ENCODE data around the gene FHIP1A.

FHIP1A gene

DNA sequence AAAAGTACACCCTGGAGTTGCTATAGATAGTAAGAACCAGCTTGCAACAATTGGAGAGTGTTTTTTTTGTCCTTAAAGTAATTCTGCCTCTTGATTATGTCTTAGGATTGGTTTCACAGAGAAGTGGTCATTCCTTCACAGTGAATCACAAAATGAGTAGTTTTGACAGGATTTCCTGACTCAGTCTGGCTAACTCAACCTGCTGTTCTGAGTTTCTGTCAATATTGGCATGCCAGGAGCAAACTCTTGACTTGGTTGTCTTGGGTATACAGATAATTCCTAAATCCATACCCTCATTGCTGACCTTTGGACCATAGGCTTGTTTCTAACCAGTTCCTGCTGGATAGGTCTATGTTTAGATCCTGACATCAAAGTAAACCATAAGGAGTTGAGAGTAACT is 9.4 kb downstream of the FHIP1A start:
- no peak for DNase-seq

GRCh38 chr4:151418856-151419255 is 9.9 kb downstream of the FHIP1A start:
- DNase-seq: no peak

- DNase-seq: no peak
Measured at GRCh38 chr4:151420250-151420807, 11.4 kb downstream of the FHIP1A start.

- no peak for DNase-seq
Measured at GRCh38 chr4:151422854-151423253, 13.9 kb downstream of the FHIP1A start.

DNA sequence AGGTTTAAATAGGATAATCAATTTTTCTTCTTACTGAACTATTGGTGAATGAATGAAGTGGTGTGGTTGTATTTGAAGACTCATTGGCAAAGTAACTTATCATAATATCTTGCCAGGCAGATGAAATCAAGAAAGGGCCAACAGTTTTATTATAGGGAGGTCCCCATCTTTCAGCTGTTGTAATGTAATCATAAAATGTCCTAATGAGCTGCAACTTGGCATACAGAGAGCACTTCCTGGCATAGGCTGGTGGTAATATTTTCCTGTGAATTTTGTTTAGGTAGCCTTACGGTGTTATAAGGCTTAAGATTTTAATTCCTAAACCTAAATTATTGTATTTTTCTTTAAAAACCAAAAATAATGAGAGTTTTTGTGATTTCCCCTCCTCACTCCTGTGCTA is 17.5 kb downstream of the FHIP1A start:
- DNase-seq: no peak

DNA sequence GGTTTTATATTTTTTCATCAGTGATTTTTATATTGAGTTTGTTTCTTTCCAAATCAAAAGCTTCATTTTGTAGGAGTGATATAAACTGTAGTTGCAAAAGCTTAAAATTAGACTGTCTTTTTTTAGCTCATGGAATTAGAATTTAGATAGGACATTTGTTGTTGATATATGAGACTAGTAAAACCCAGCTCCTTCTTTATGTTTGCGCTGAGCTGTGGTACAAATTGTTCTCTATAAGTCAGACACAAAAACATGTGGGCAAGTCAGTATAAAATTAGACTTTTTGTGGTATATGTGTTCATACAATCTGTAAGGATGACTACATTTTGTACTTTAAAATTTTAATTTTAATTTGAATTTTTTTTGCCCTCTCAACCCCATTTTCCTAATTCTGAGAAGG is 18.3 kb downstream of the FHIP1A start:
- no peak for DNase-seq

- DNase-seq: no peak
Measured at GRCh38 chr4:151428346-151428745, 19.4 kb downstream of the FHIP1A start.

- no peak for DNase-seq
Measured at GRCh38 chr4:151429957-151430570, 21.1 kb downstream of the FHIP1A start.

DNA sequence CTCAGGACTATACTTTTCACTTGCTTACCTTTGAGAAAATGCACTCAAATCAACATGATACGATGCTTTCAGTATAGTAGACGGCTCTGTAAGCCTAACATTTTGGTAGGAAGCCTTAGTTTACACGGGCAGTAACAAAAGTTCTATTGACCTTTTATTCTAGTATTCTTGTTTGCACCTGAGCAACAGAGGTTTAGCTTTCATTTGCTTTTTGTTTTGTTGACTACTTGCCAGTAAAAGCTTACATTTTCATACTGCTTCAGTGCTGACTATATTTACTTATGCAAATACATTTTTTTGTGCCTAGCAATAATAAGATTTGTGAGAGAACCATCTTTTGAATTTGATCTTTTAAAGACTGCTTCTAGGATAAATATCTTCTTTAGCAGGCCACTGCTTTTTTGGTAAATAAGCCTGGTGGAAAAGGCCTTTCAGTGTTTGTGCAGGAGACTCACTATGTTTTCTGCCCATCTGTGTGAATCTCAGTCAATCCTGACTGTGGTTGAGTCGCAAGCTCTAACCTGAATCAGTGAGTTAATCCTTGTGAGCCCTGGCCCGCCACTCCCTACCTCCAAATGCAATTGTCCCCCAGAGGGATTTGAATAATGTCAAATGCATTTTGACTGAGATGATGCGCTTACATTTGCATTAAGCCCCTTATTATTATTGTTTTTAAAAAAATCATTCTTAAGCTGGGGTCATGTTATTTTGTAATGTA is 21.9 kb downstream of the FHIP1A start:
- DNase-seq: no peak

DNA sequence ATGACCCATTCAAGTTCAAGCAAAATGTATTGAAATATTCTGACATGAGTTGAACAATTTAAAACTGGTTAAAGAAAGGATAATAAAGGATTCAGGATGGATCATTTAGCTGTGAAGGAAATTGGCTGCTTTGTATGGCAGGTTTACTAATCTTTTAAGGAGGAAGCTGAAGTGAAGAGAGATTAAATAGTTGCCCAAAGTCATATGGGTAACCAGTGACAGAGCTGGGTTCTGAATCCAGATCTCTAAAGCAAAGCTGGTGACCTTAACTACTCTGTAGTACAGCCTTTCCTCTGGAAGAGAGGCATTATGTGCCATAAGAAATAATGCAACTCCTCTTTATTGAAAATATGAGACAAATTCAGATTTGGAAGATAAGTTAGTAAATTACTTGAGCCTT is 22.8 kb downstream of the FHIP1A start:
- no peak for DNase-seq

GRCh38 chr4:151432654-151433053 is 23.7 kb downstream of the FHIP1A start:
- DNase-seq: no peak

GRCh38 chr4:151434183-151434860 is 25.3 kb downstream of the FHIP1A start:
- DNase-seq: no peak

DNA sequence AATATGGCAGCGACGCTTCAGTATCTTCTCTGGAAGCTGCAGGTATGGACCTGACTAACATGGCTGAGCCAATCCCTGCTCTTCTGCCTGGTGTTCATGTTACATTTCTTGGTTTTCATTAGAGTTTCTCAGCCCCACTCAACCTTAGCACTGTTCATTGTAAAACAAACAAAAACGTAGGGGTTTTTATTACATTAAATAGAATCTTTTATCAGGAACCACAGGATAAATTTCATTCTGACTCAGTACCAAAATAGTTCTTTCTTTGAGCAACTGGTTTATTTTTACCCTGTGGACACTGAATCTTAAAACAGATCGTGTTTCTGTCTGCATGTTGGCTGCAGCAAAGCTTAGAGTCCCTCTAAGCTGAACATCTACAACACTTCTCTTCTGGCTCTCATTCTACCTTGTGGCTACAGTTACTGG is 27.1 kb downstream of the FHIP1A start:
- no peak for DNase-seq

GRCh38 chr4:151437505-151437904 is 28.5 kb downstream of the FHIP1A start:
- DNase-seq: no peak

DNA sequence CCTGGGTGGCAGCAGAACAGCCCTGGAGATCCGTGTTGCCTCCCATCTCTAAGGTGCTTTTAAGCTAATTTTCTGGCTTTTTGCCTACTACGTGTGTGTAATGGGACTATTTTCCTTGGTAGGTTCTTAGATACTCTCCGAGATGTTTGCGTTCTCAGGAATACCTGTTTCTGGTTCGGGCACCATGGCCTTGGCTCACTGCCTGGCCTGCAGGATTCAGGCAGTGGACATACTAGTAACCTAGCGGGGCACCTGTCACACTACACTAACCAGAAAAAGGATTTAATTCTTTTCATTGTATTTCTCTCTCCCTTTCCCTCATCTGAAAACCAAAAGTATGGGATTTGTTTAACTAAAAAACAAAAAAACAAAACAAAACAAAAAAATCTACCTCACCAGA is 29.2 kb downstream of the FHIP1A start:
- no peak for DNase-seq

- no peak for DNase-seq
Measured at GRCh38 chr4:151439320-151439719, 30.3 kb downstream of the FHIP1A start.

- DNase-seq: no peak
Measured at GRCh38 chr4:151442002-151442401, 33.0 kb downstream of the FHIP1A start.

GRCh38 chr4:151443247-151443646 is 34.3 kb downstream of the FHIP1A start:
- DNase-seq: no peak

- no peak for DNase-seq
Measured at GRCh38 chr4:151443752-151444151, 34.8 kb downstream of the FHIP1A start.

- DNase-seq: no peak
Measured at GRCh38 chr4:151446208-151446607, 37.2 kb downstream of the FHIP1A start.

DNA sequence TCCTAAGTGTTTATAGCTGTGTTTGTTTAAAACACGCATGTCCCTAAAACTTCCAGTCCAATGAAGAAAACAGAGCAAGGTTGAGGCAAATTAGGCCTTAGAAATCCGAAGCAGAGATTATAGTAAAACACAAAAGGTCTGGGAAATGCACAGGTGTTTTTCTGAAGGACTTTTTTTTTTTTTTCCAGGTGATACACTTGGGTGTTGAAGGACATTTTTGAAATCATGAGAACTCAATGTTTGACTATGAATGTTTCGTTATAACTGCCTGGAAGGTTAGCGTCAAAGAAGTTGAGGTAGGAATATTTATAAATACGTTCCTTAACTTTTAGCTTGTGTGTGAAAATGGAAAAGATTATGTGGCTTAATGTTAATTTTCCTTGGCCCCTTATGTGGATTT is 45.5 kb downstream of the FHIP1A start:
- no peak for DNase-seq

DNA sequence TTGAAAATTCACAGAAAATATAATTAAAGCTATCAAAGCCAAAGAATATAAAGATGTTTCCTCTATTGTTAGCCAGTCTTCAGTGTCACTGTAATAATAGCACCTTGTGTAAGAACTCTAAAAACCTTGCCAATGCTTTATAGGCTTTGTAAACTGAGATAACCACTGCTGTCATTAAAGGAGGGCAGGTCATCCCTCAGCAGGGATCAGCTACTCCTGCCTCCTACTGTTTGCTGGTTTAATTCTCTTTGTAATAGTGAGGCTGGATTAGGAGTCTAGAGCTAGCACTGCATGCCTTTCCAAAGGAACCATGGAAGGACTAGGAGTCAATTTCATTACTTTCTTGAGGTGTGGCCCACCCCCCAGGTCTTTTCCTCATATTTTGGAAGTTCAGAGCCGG is 46.2 kb downstream of the FHIP1A start:
- DNase-seq: no peak

DNA sequence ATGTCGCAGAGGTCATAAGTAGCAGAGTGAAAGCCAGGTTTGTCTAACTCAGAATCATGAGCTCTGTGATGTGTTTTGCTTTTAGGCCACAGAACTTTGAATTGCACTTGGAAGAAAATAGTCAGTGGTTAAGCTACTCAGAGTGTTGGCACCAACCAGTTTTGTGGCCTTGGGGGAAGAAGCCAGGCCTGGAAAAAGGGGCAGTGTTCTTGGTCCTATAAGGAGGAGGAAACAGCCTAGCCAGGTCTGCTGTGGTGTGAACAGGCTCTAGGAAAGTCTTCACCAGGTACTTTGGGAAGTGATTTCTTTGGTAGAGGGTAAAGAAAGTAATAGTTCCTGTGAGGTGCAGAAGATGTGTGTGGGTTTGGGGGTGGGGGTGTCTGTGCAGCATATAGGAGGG is 49.2 kb downstream of the FHIP1A start:
- no peak for DNase-seq
